Melanocyte of skin (primary cell): ENCODE measurements around the gene JPT2. TPM values are rescaled to one million over a fixed set of nuclear protein-coding genes. Genes with fewer than 3 reads are reported as not detected.

Experiments
- small RNA-seq, 2 donors: library from RNA; depleted of rRNA; stranded (forward); fragments of <200 nt; gene quantifications; one replicate each; pipeline ENCODE3, GENCODE V24; 2012
- total RNA-seq, 2 donors: library from RNA; depleted of rRNA; stranded (reverse); fragments of >200 nt; gene quantifications; 2 replicates each; pipeline ENCODE4 v1.2.3, GENCODE V29; 2012

The JPT2 gene
- 100 to 1,000 TPM in 1 of 2 donors, 10 to 100 TPM in 1; 60.6 to 129 TPM for total RNA-seq

GRCh38 chr16:1677942-1678499, at the start of gene JPT2:
Gene JPT2 (plus strand): TSS chr16:1678279. CDS start chr16:1678313, 34 bp downstream.

GRCh38 chr16:1705688-1706385, 27.8 kb downstream of the JPT2 start, which contains the start of gene MAPK8IP3:
Gene MAPK8IP3 (plus strand): TSS chr16:1706195. CDS start chr16:1706340, 145 bp downstream.

Small RNA genes lying within 50 kb of the gene (small RNA-seq; reads per million reads assigned to genes)
- 0.56 to 1.1 reads per million in 2 donors for gene MIR3177

Other genes with a start within 250 kb of the JPT2 start
- not detected for gene PERCC1, start 247.2 kb upstream of the JPT2 start, total RNA-seq
- gene CCDC154, start 233.7 kb upstream of the JPT2 start, total RNA-seq = 1 to 10 TPM in 1 of 2 donors, under 1 TPM in 1; 0.67 to 2.8 TPM
- gene CLCN7, start 203.3 kb upstream of the JPT2 start, total RNA-seq = 100 to 1,000 TPM; 476 to 523 TPM
- under 1 TPM; under 0.01 to 0.34 TPM for gene PTX4, start 189.3 kb upstream of the JPT2 start, total RNA-seq
- gene TELO2, start 184.9 kb upstream of the JPT2 start, total RNA-seq = 10 to 100 TPM; 21.7 to 28.6 TPM
- 10 to 100 TPM in 1 of 2 donors, 1 to 10 TPM in 1; 1.7 to 10.3 TPM for gene TMEM204, start 144.6 kb upstream of the JPT2 start, total RNA-seq
- gene IFT140, start 66.2 kb upstream of the JPT2 start, total RNA-seq = 10 to 100 TPM; 14.3 to 26.2 TPM
- 10 to 100 TPM; 10.7 to 12.0 TPM for gene CRAMP1, start 65.9 kb upstream of the JPT2 start, total RNA-seq
- gene MAPK8IP3, start 27.9 kb downstream of the JPT2 start, total RNA-seq = 10 to 100 TPM; 18.3 to 30.3 TPM
- 10 to 100 TPM; 27.9 to 36.0 TPM for gene NME3, start 93.3 kb downstream of the JPT2 start, total RNA-seq
- gene EME2, start 94.5 kb downstream of the JPT2 start, total RNA-seq = 10 to 100 TPM; 15.3 to 17.2 TPM
- gene MRPS34, start 94.9 kb downstream of the JPT2 start, total RNA-seq = 100 to 1,000 TPM in 1 of 2 donors, 10 to 100 TPM in 1; 87.8 to 153 TPM
- 10 to 100 TPM; 19.3 to 23.1 TPM for gene SPSB3, start 104.3 kb downstream of the JPT2 start, total RNA-seq
- gene NUBP2, start 104.7 kb downstream of the JPT2 start, total RNA-seq = 10 to 100 TPM; 59.5 to 80.3 TPM
- under 1 TPM in 1 of 2 donors, not detected in 1; 0.33 TPM for gene IGFALS, start 115.4 kb downstream of the JPT2 start, total RNA-seq
- 10 to 100 TPM; 46.6 to 61.9 TPM for gene HAGH, start 148.5 kb downstream of the JPT2 start, total RNA-seq
- gene FAHD1, start 148.9 kb downstream of the JPT2 start, total RNA-seq = 100 to 1,000 TPM; 114 to 119 TPM
- 1 to 10 TPM in 1 of 2 donors, under 1 TPM in 1; under 0.01 to 1.3 TPM for gene MEIOB, start 193.9 kb downstream of the JPT2 start, total RNA-seq
- not detected for gene HS3ST6, start 240.1 kb downstream of the JPT2 start, total RNA-seq